ENCODE results near the gene FYN.
"Not testable (repeated sequence)": the region's sequence is repeated elsewhere in the genome, so short reads cannot be mapped to it uniquely, and the experiment has no call there.

FYN gene

DNA sequence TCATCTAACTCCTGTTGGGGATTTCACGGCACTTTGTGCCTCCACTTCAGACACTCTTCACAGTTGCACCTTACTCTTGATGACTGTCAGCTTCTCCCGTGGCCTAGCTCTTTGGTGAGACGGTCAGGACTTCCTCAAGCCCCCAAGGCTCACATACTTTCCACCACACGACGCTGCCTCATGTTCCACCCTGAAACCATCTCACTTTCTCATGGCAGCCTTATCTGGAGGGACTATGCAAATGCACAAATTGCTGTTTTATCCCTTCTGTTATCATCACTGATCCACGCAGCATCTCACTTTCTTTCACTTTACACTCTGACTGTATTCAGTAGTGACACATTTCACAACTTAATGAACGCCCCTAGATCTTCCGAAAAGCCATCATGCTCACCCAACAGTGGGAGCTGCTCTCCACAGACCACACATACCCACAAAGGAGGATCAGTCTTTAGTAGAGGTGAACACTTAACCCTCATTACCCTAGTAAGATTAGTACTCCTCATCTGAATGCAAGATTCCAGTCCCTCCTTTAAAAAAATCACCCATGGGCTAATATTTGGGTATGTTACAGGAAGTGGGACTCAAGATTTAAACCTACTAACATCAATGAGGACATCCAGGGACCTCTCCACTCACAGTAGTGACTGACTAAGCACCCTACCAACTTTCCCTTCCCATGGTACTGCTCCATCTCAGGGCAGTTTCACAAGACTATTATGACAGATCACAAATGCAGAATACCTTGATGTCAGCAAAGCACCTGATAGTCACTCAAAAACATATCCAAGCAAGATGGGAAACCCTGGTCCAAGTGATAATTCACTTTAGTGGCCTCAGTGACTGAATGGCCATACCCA is 35.4 kb downstream of the FYN start:
- TF ChIP-seq SUZ12 (IDR thresholded peaks at IDR 0.05; ENCODE audit: extremely low read depth, insufficient read depth, insufficient read length), result no peak
- TF ChIP-seq YY1 (IDR thresholded peaks at IDR 0.05; ENCODE audit: insufficient read depth, insufficient read length), result no peak
- no peak for TF ChIP-seq ZNF274 (IDR thresholded peaks at IDR 0.05; ENCODE audit: low read depth, low read length)
- H3K4me3 ChIP-seq (ENCODE audit: insufficient read length, low read depth), result no peak overlapping the region
- no peaks in the 10 kb centered on the region for H3K27me3 ChIP-seq (ENCODE audit: insufficient read depth, insufficient read length)
- DNase-seq (ENCODE audit: low read depth, low spot score), result no peak
- H3K9me3 ChIP-seq (ENCODE audit: insufficient read depth, low read length), result no peaks in the 10 kb centered on the region
- H3K9ac ChIP-seq (ENCODE audit: insufficient read length, low read depth), result no peak overlapping the region
- peaks cover 3% of the 10 kb centered on the region for H3K36me3 ChIP-seq (ENCODE audit: insufficient read depth, insufficient read length, low read length)
- H3K4me1 ChIP-seq (ENCODE audit: insufficient read depth, insufficient read length), result no peaks in the 10 kb centered on the region

- Histone ChIP-seq H3K4me1 (ENCODE audit: insufficient read depth, insufficient read length) (no peaks in the 10 kb centered on the region), H3K9ac (ENCODE audit: insufficient read length, low read depth) (no peak overlapping the region), H3K27me3 (ENCODE audit: insufficient read depth, insufficient read length) (no peaks in the 10 kb centered on the region), H3K9me3 (ENCODE audit: insufficient read depth, low read length) (no peaks in the 10 kb centered on the region), H3K36me3 (ENCODE audit: insufficient read depth, insufficient read length, low read length) (peaks cover 3% of the 10 kb centered on the region), H3K4me3 (ENCODE audit: insufficient read length, low read depth) (no peak overlapping the region)
- no peak for DNase-seq (ENCODE audit: low read depth, low spot score)
- TF ChIP-seq ZNF274 (IDR thresholded peaks at IDR 0.05; ENCODE audit: low read depth, low read length) (no peak), YY1 (IDR thresholded peaks at IDR 0.05; ENCODE audit: insufficient read depth, insufficient read length) (no peak)
Observed at GRCh38 chr6:111837007-111837406, 36.2 kb downstream of the FYN start.

- Histone ChIP-seq H3K4me3 (ENCODE audit: insufficient read length, low read depth) (no peak overlapping the region), H3K9me3 (ENCODE audit: insufficient read depth, low read length) (no peaks in the 10 kb centered on the region), H3K9ac (ENCODE audit: insufficient read length, low read depth) (no peak overlapping the region), H3K36me3 (ENCODE audit: insufficient read depth, insufficient read length, low read length) (peaks cover under 1% of the 10 kb centered on the region), H3K4me1 (ENCODE audit: insufficient read depth, insufficient read length) (no peaks in the 10 kb centered on the region), H3K27me3 (ENCODE audit: insufficient read depth, insufficient read length) (no peaks in the 10 kb centered on the region)
- DNase-seq (ENCODE audit: low read depth, low spot score), result no peak
- TF ChIP-seq YY1 (IDR thresholded peaks at IDR 0.05; ENCODE audit: insufficient read depth, insufficient read length) (no peak), SUZ12 (IDR thresholded peaks at IDR 0.05; ENCODE audit: extremely low read depth, insufficient read depth, insufficient read length) (no peak), ZNF274 (IDR thresholded peaks at IDR 0.05; ENCODE audit: low read depth, low read length) (no peak)
Observed at GRCh38 chr6:111835807-111836206, 37.4 kb downstream of the FYN start.

GRCh38 chr6:111835398-111835797 is 37.9 kb downstream of the FYN start:
- not testable (repeated sequence) for H3K9me3 ChIP-seq (ENCODE audit: insufficient read depth, low read length); H3K27me3 ChIP-seq (ENCODE audit: insufficient read depth, insufficient read length); H3K9ac ChIP-seq (ENCODE audit: insufficient read length, low read depth); H3K36me3 ChIP-seq (ENCODE audit: insufficient read depth, insufficient read length, low read length); DNase-seq (ENCODE audit: low read depth, low spot score); H3K4me3 ChIP-seq (ENCODE audit: insufficient read length, low read depth); H3K4me1 ChIP-seq (ENCODE audit: insufficient read depth, insufficient read length)

DNA sequence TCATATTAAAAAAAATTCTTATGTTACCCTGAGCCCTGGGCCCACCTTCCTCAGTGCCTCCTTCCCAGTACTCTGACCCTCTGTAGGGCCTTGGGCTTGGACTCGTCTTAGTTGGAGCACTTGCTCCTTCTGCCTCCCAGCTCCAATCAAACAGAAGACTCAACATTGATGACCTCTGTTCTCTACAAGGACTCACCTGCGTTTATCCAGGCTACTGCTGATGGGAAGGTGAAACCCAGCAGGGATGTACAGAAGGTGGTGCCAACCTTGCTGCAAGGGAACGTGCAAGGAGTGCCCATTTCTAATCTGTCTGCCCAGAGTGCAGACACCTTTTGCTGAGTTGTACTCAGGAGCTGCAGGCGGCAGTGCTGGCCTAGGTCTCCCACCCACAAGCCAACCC is 38.9 kb downstream of the FYN start:
- H3K9me3 ChIP-seq (ENCODE audit: insufficient read depth, low read length), result no peaks in the 10 kb centered on the region
- no peak overlapping the region for H3K4me3 ChIP-seq (ENCODE audit: insufficient read length, low read depth)
- no peaks in the 10 kb centered on the region for H3K36me3 ChIP-seq (ENCODE audit: insufficient read depth, insufficient read length, low read length)
- TF ChIP-seq SUZ12 (IDR thresholded peaks at IDR 0.05; ENCODE audit: extremely low read depth, insufficient read depth, insufficient read length) (no peak), ZNF274 (IDR thresholded peaks at IDR 0.05; ENCODE audit: low read depth, low read length) (no peak), YY1 (IDR thresholded peaks at IDR 0.05; ENCODE audit: insufficient read depth, insufficient read length) (no peak)
- H3K4me1 ChIP-seq (ENCODE audit: insufficient read depth, insufficient read length), result no peaks in the 10 kb centered on the region
- no peaks in the 10 kb centered on the region for H3K27me3 ChIP-seq (ENCODE audit: insufficient read depth, insufficient read length)
- H3K9ac ChIP-seq (ENCODE audit: insufficient read length, low read depth), result no peak overlapping the region
- DNase-seq (ENCODE audit: low read depth, low spot score), result no peak

GRCh38 chr6:111832833-111833418 is 40.3 kb downstream of the FYN start:
- H3K9ac ChIP-seq (ENCODE audit: insufficient read length, low read depth), result no peak overlapping the region
- no peak for TF ChIP-seq ZNF274 (IDR thresholded peaks at IDR 0.05; ENCODE audit: low read depth, low read length)
- no peak for TF ChIP-seq YY1 (IDR thresholded peaks at IDR 0.05; ENCODE audit: insufficient read depth, insufficient read length)
- TF ChIP-seq SUZ12 (IDR thresholded peaks at IDR 0.05; ENCODE audit: extremely low read depth, insufficient read depth, insufficient read length), result no peak
- no peaks in the 10 kb centered on the region for H3K9me3 ChIP-seq (ENCODE audit: insufficient read depth, low read length)
- H3K27me3 ChIP-seq (ENCODE audit: insufficient read depth, insufficient read length), result no peaks in the 10 kb centered on the region
- H3K4me1 ChIP-seq (ENCODE audit: insufficient read depth, insufficient read length), result no peaks in the 10 kb centered on the region
- DNase-seq (ENCODE audit: low read depth, low spot score), result no peak
- H3K36me3 ChIP-seq (ENCODE audit: insufficient read depth, insufficient read length, low read length), result no peaks in the 10 kb centered on the region
- H3K4me3 ChIP-seq (ENCODE audit: insufficient read length, low read depth), result no peak overlapping the region

DNA sequence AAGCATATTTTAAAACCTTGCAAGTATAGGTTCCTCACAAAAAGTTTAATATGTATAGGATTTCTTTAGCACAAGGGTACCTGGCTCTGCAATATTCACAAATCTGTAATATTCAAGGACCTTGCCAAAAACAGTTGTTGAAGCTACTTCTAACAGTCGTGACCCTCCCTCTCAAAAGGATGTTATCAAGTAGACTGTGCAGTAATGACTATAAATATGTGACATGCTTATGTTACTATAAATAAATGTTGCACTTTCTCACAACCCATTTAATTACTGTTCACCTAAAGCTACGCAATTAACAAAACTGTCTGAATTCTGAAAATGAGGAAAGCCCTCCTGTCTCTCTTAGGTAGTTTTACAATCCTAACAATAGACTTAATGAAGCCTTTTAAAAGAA is 41.8 kb downstream of the FYN start:
- Histone ChIP-seq H3K27me3 (ENCODE audit: insufficient read depth, insufficient read length) (no peaks in the 10 kb centered on the region), H3K4me1 (ENCODE audit: insufficient read depth, insufficient read length) (no peaks in the 10 kb centered on the region), H3K9ac (ENCODE audit: insufficient read length, low read depth) (no peak overlapping the region), H3K4me3 (ENCODE audit: insufficient read length, low read depth) (no peak overlapping the region), H3K9me3 (ENCODE audit: insufficient read depth, low read length) (no peaks in the 10 kb centered on the region), H3K36me3 (ENCODE audit: insufficient read depth, insufficient read length, low read length) (no peaks in the 10 kb centered on the region)
- no peak for TF ChIP-seq YY1 (IDR thresholded peaks at IDR 0.05; ENCODE audit: insufficient read depth, insufficient read length)
- no peak for TF ChIP-seq ZNF274 (IDR thresholded peaks at IDR 0.05; ENCODE audit: low read depth, low read length)
- TF ChIP-seq SUZ12 (IDR thresholded peaks at IDR 0.05; ENCODE audit: extremely low read depth, insufficient read depth, insufficient read length), result no peak
- DNase-seq (ENCODE audit: low read depth, low spot score), result no peak

Measured in NT2/D1 (cell line).